Endothelial cell (in vitro differentiated cells): ENCODE measurements around the gene CTDNEP1. TPM values are rescaled to one million over a fixed set of nuclear protein-coding genes. Genes with fewer than 3 reads are reported as not detected.
A peak's percentile ranks its signal among the peaks of the same experiment; 100 is the strongest.

ENCODE experiments used
- DNase-seq: peaks from one replicate; pipeline ENCODE4 v3.0.0; 2021; ENCODE audit warnings: low spot score
- H3K27ac Mint-ChIP-seq: one replicate; pipeline ENCODE4 v1.8.0; 2021; ENCODE audit warnings: mixed read lengths, inconsistent platforms; ENCODE audit not compliant: unreplicated experiment
- H3K27me3 Mint-ChIP-seq: one replicate; pipeline ENCODE4 v1.8.0; 2021; ENCODE audit warnings: mild to moderate bottlenecking, moderate library complexity, mixed read lengths, inconsistent platforms; ENCODE audit not compliant: unreplicated experiment
- H3K36me3 Mint-ChIP-seq: one replicate; pipeline ENCODE4 v1.8.0; 2021; ENCODE audit warnings: mild to moderate bottlenecking, low read depth, mixed read lengths, inconsistent platforms; ENCODE audit not compliant: unreplicated experiment
- H3K4me1 Mint-ChIP-seq: one replicate; pipeline ENCODE4 v1.8.0; 2021; ENCODE audit warnings: mild to moderate bottlenecking, mixed read lengths, inconsistent platforms; ENCODE audit not compliant: unreplicated experiment
- H3K4me3 Mint-ChIP-seq: one replicate; pipeline ENCODE4 v1.8.0; 2021; ENCODE audit warnings: mild to moderate bottlenecking, mixed read lengths, inconsistent platforms; ENCODE audit not compliant: unreplicated experiment
- H3K9me3 Mint-ChIP-seq: one replicate; pipeline ENCODE4 v1.8.0; 2021; ENCODE audit warnings: mixed read lengths, inconsistent platforms; ENCODE audit not compliant: unreplicated experiment
- CTCF ChIP-seq: fragments of 200-600 bp; sonication (generic); IDR thresholded peaks from one replicate; pipeline ENCODE4 v1.5.0; 2021; ENCODE audit warnings: antibody characterized with exemption; ENCODE audit not compliant: unreplicated experiment
- total RNA-seq: library from RNA; stranded (reverse); fragmentation: NEBNext Ultra II Directional; extraction: Animal tissue kit (Norgen Biotek cat#: 25700); gene quantifications from one replicate; pipeline ENCODE4 v1.2.1, GENCODE V29; 2021; ENCODE audit not compliant: unreplicated experiment

Gene CTDNEP1
- total RNA-seq, 1 donor from 2014 or later, result 148 TPM

GRCh38 chr17:7218758-7219157 lies 32.8 kb downstream of the CTDNEP1 start:
- peak overlapping the region; percentile 74 for H3K27ac Mint-ChIP-seq
- H3K4me1 Mint-ChIP-seq, result peaks cover 54% of the 10 kb centered on the region
- TF ChIP-seq CTCF, result no peak
- no peak for DNase-seq
- H3K27me3 Mint-ChIP-seq, result peaks cover 44% of the 10 kb centered on the region
- H3K4me3 Mint-ChIP-seq, result peak overlapping the region; percentile 86
- H3K36me3 Mint-ChIP-seq, result peaks cover 17% of the 10 kb centered on the region
- H3K9me3 Mint-ChIP-seq, result no peaks in the 10 kb centered on the region

- H3K27ac Mint-ChIP-seq, result no peak overlapping the region
- no peak for TF ChIP-seq CTCF
- H3K4me1 Mint-ChIP-seq, result peaks cover 60% of the 10 kb centered on the region
- peak overlapping the region; percentile 86 for H3K4me3 Mint-ChIP-seq
- H3K9me3 Mint-ChIP-seq, result no peaks in the 10 kb centered on the region
- H3K36me3 Mint-ChIP-seq, result peaks cover 17% of the 10 kb centered on the region
- no peak for DNase-seq
- H3K27me3 Mint-ChIP-seq, result peaks cover 46% of the 10 kb centered on the region
These were observed 33.4 kb downstream of the CTDNEP1 start for GRCh38 chr17:7218166-7218565.

- Mint-ChIP-seq H3K27me3 (peaks cover 47% of the 10 kb centered on the region), H3K4me3 (peak overlapping the region; percentile 91), H3K4me1 (peaks cover 62% of the 10 kb centered on the region), H3K9me3 (no peaks in the 10 kb centered on the region), H3K36me3 (peaks cover 17% of the 10 kb centered on the region), H3K27ac (peak overlapping the region; percentile 92)
- TF ChIP-seq CTCF, result no peak
- peak; percentile 67 for DNase-seq
These were observed 34.2 kb downstream of the CTDNEP1 start for GRCh38 chr17:7217113-7217987.

- no peak for DNase-seq
- Mint-ChIP-seq H3K9me3 (no peaks in the 10 kb centered on the region), H3K4me1 (peaks cover 68% of the 10 kb centered on the region), H3K27me3 (peaks cover 42% of the 10 kb centered on the region), H3K27ac (peak overlapping the region; percentile 86), H3K4me3 (peak overlapping the region; percentile 91), H3K36me3 (peaks cover 12% of the 10 kb centered on the region)
- TF ChIP-seq CTCF, result no peak
These were observed 35.1 kb downstream of the CTDNEP1 start for GRCh38 chr17:7216242-7217112.
